H1 (cell line): ENCODE results near the gene SCMH1. TPM values are rescaled to one million over a fixed set of nuclear protein-coding genes. Genes with fewer than 3 reads are reported as not detected.

Experiments used
- CTCF ChIA-PET: fragments of 300-600 bp; sonication (Branson Sonifier 250); formaldehyde crosslinking; loops from one replicate; lab custom pipeline; 2021; ENCODE audit not compliant: partially characterized antibody; lab: Charles Lee
- POLR2A ChIA-PET: fragments of 300-600 bp; sonication (Branson Sonifier 250); formaldehyde crosslinking; loops from one replicate; lab custom pipeline; 2021; ENCODE audit warnings: inconsistent platforms; ENCODE audit not compliant: partially characterized antibody; lab: Charles Lee
- DNase-seq, 2 experiments: peaks; one replicate each; pipeline versions ENCODE4 v3.0.0 to v3.0.0-alpha.2; 2010 to 2022; ENCODE audit warnings: low spot score in 2 of 2, low read depth in 1 of 2, mixed read lengths in 1 of 2
- FAIRE-seq: peaks from 2 replicates; lab custom pipeline; 2011; peaks lifted over from hg19 to GRCh38; lab: Jason Lieb, UNC
- H2AFZ ChIP-seq: 2 replicates; pipeline ENCODE4 v1.8.1; 2012; ENCODE audit warnings: low read length, inconsistent platforms
- H2AK5ac ChIP-seq: 2 replicates; pipeline ENCODE4 v1.6.1; 2013; ENCODE audit warnings: low read depth, low read length
- H2BK120ac ChIP-seq: replicated peaks from 2 replicates; pipeline ENCODE3; 2013; ENCODE audit warnings: low read depth, low read length, inconsistent platforms
- H2BK12ac ChIP-seq: 2 replicates; pipeline ENCODE4 v1.6.1; 2013; ENCODE audit warnings: low read depth, low read length
- H2BK15ac ChIP-seq: 2 replicates; pipeline ENCODE4 v1.6.1; 2013; ENCODE audit warnings: low read length
- H2BK20ac ChIP-seq: 2 replicates; pipeline ENCODE4 v1.6.1; 2013; ENCODE audit warnings: low read length
- H2BK5ac ChIP-seq: 2 replicates; pipeline ENCODE4 v1.6.1; 2013; ENCODE audit warnings: low read depth, low read length
- H3K14ac ChIP-seq: 2 replicates; pipeline ENCODE4 v1.6.1; 2013; ENCODE audit warnings: inconsistent platforms; ENCODE audit not compliant: insufficient read length
- H3K18ac ChIP-seq: 2 replicates; pipeline ENCODE4 v1.6.1; 2013; ENCODE audit warnings: low read length; ENCODE audit errors: extremely low read depth
- H3K23ac ChIP-seq: 2 replicates; pipeline ENCODE4 v1.6.1; 2013; ENCODE audit warnings: inconsistent platforms; ENCODE audit not compliant: insufficient read length
- H3K23me2 ChIP-seq: 2 replicates; pipeline ENCODE4 v1.6.1; 2013; ENCODE audit warnings: low read depth, low read length
- H3K27ac ChIP-seq: 2 replicates; pipeline ENCODE4 v1.6.1; 2011; ENCODE audit warnings: low read depth, low read length, inconsistent platforms
- H3K27me3 ChIP-seq, 4 experiments: replicated peaks in 1 of 4; 1 replicate in 1 of 4; 2 replicates in 3 of 4; pipeline versions ENCODE4 v1.6.1 to v1.8.1; 2011 to 2013; ENCODE audit warnings: low read length in 3 of 4, mild to moderate bottlenecking in 3 of 4, inconsistent platforms in 2 of 4, mixed read lengths in 2 of 4, moderate library complexity in 1 of 4; ENCODE audit not compliant: control insufficient read depth in 3 of 4, insufficient read depth in 3 of 4; ENCODE audit errors: extremely low read depth in 1 of 4
- H3K36me3 ChIP-seq, 4 experiments: 2 replicates each; pipeline versions ENCODE4 v1.6.1 to v1.8.1; 2011 to 2013; ENCODE audit warnings: mild to moderate bottlenecking in 4 of 4, low read length in 3 of 4, moderate library complexity in 2 of 4, control low read depth in 1 of 4, inconsistent platforms in 1 of 4; ENCODE audit not compliant: insufficient read depth in 4 of 4, control insufficient read depth in 2 of 4
- H3K4ac ChIP-seq: replicated peaks from 2 replicates; pipeline ENCODE3; 2013; ENCODE audit warnings: low read length, low read depth, mixed read lengths, inconsistent platforms; ENCODE audit not compliant: insufficient read length
- H3K4me1 ChIP-seq, 4 experiments: replicated peaks in 1 of 4; 1 replicate in 1 of 4; 2 replicates in 3 of 4; pipeline versions ENCODE4 v1.6.1 to v1.8.1; 2011 to 2013; ENCODE audit warnings: low read length in 3 of 4, inconsistent platforms in 2 of 4, mixed read lengths in 1 of 4; ENCODE audit not compliant: insufficient read depth in 4 of 4, control insufficient read depth in 3 of 4
- H3K4me2 ChIP-seq, 2 experiments: 2 replicates each; pipeline versions ENCODE4 v1.6.1 to v1.8.1; 2011 to 2013; ENCODE audit warnings: low read depth in 2 of 2, low read length in 2 of 2, control low read depth in 1 of 2, inconsistent platforms in 1 of 2, mild to moderate bottlenecking in 1 of 2; ENCODE audit not compliant: insufficient read depth in 1 of 2
- H3K4me3 ChIP-seq, 4 experiments: fragments of 200-600, 300-600 bp in 1 of 4; sonication (generic), shearing (Covaris generic), sonication (Bioruptor Twin) in 1 of 4; 2 replicates each; pipeline versions ENCODE4 v1.5.1 to v1.8.1; 2011 to 2016; ENCODE audit warnings: low read length in 4 of 4, low read depth in 3 of 4, control low read depth in 2 of 4, inconsistent platforms in 2 of 4, mild to moderate bottlenecking in 2 of 4, mixed read lengths in 1 of 4, moderate library complexity in 1 of 4; ENCODE audit not compliant: insufficient read depth in 2 of 4; ENCODE audit errors: extremely low read depth in 1 of 4
- H3K56ac ChIP-seq: replicated peaks from 2 replicates; pipeline ENCODE3; 2013; ENCODE audit warnings: low read depth, mild to moderate bottlenecking, mixed read lengths, low read length, inconsistent platforms; ENCODE audit not compliant: insufficient read length
- H3K79me1 ChIP-seq: 2 replicates; pipeline ENCODE4 v1.6.1; 2013; ENCODE audit warnings: low read depth, low read length, control low read depth
- H3K79me2 ChIP-seq, 2 experiments: 2 replicates each; pipeline versions ENCODE4 v1.6.1 to v1.8.1; 2012 to 2013; ENCODE audit warnings: low read length in 2 of 2, mild to moderate bottlenecking in 2 of 2, inconsistent platforms in 1 of 2; ENCODE audit not compliant: insufficient read depth in 2 of 2, control insufficient read depth in 1 of 2
- H3K9ac ChIP-seq, 4 experiments: replicated peaks in 1 of 4; 1 replicate in 1 of 4; 2 replicates in 3 of 4; pipeline versions ENCODE4 v1.6.1 to v1.8.1; 2011 to 2013; ENCODE audit warnings: low read depth in 3 of 4, low read length in 3 of 4, control low read depth in 2 of 4, mild to moderate bottlenecking in 2 of 4, moderate library complexity in 2 of 4, inconsistent platforms in 1 of 4; ENCODE audit errors: extremely low read depth in 1 of 4
- H3K9me3 ChIP-seq, 2 experiments: 2 replicates each; pipeline versions ENCODE4 v1.6.1 to v1.8.1; 2012 to 2013; ENCODE audit warnings: mild to moderate bottlenecking in 2 of 2, moderate library complexity in 2 of 2, control low read depth in 1 of 2, inconsistent platforms in 1 of 2, low read depth in 1 of 2, low read length in 1 of 2, mixed read lengths in 1 of 2; ENCODE audit not compliant: insufficient read depth in 2 of 2
- H4K20me1 ChIP-seq, 2 experiments: replicated peaks in 1 of 2; 2 replicates each; pipeline versions ENCODE3 to v1.8.1; 2011 to 2013; ENCODE audit warnings: inconsistent platforms in 2 of 2, low read length in 2 of 2, mild to moderate bottlenecking in 1 of 2; ENCODE audit not compliant: insufficient read depth in 2 of 2, control insufficient read depth in 1 of 2
- H4K5ac ChIP-seq: 2 replicates; pipeline ENCODE4 v1.6.1; 2013; ENCODE audit warnings: low read length, low read depth, mixed read lengths, inconsistent platforms; ENCODE audit not compliant: insufficient read length
- H4K8ac ChIP-seq: 2 replicates; pipeline ENCODE4 v1.8.0; 2013; ENCODE audit warnings: mild to moderate bottlenecking, moderate library complexity, low read length, inconsistent platforms; ENCODE audit not compliant: insufficient read depth; ENCODE audit errors: extremely low read depth
- H4K91ac ChIP-seq: replicated peaks from 2 replicates; pipeline ENCODE3; 2013; ENCODE audit warnings: low read length, mixed read lengths, inconsistent platforms; ENCODE audit not compliant: insufficient read length
- ATF3 ChIP-seq: IDR thresholded peaks from 2 replicates; pipeline ENCODE4 v1.6.1; 2011; ENCODE audit warnings: low read depth, mild to moderate bottlenecking, low read length; ENCODE audit not compliant: insufficient read depth
- CREB1 ChIP-seq: IDR thresholded peaks from 2 replicates; pipeline ENCODE4 v1.6.1; 2012; ENCODE audit warnings: inconsistent platforms
- EGR1 ChIP-seq: IDR thresholded peaks from 2 replicates; pipeline ENCODE4 v1.6.1; 2011; ENCODE audit warnings: low read depth, low read length, borderline replicate concordance
- SP4 ChIP-seq: IDR thresholded peaks from 2 replicates; pipeline ENCODE4 v1.6.1; 2012; ENCODE audit warnings: low read length, inconsistent platforms
- WGBS, 2 experiments: shearing (Covaris generic) in 1 of 2; methylation state at CpG; one replicate each; pipeline versions ENCODE4 v1.1.6 to v1.1.7; 2013 to 2015; ENCODE audit warnings: low lambda C conversion rate in 2 of 2, mixed read lengths in 2 of 2, inconsistent platforms in 1 of 2, low coverage in 1 of 2, missing lambda C conversion rate in 1 of 2; ENCODE audit not compliant: insufficient replicate concordance in 2 of 2, insufficient coverage in 1 of 2, insufficient read length in 1 of 2; ENCODE audit errors: extremely low coverage in 1 of 2, missing lambda C conversion rate in 1 of 2; 5-methylcytosine and 5-hydroxymethylcytosine counted together
- polyA plus RNA-seq, 7 experiments: library from polyadenylated mRNA; depleted of rRNA in 3 of 7; stranded (reverse) in 5 of 7; unstranded in 2 of 7; fragments of >200 nt in 5 of 7; fragments of 200-250 nt in 2 of 7; gene quantifications; 1 replicate in 5 of 7; 2 replicates in 1 of 7; 4 replicates in 1 of 7; pipeline versions ENCODE4 v1.2.1 to v1.2.3, GENCODE V29; 2011 to 2013; ENCODE audit warnings: missing spikeins in 2 of 7, mixed read lengths in 2 of 7
- total RNA-seq: library from RNA; stranded (reverse); fragmentation: NEBNext Ultra II Directional; extraction: Animal tissue kit (Norgen Biotek cat#: 25700); gene quantifications from 2 replicates; pipeline ENCODE4 v1.2.1, GENCODE V29; 2021

The SCMH1 gene
- total and polyA plus RNA-seq, 2 of the 8 experiments (the other 6 are each of a cell fraction or from before 2014, with no cell fraction given): 16.6 to 30.7 TPM

GRCh38 chr1:41003127-41003639 is 238.9 kb downstream of the SCMH1 start:
- ChIA-PET CTCF (interaction anchor here (1.0 to 1.7 kb wide), 9 partner anchors 10 to 374 kb away, joined by 3 to 5 read pairs (median 4); partner anchors contain the start of gene CTPS1), POLR2A (interaction anchor here (1.4 to 4.6 kb wide), 5 partner anchors 13 to 23 kb away, joined by 4 to 17 read pairs (median 10); partner anchors contain the start of genes CTPS1 and SLFNL1)
- Histone ChIP-seq H3K4me1 (no peaks in the 10 kb centered on the region), H3K79me1 (peaks cover 5% of the 10 kb centered on the region; the same call in 1 of the 2 replicates), H3K23ac (no peak overlapping the region), H2BK120ac (no peak overlapping the region), H3K27ac (no peak overlapping the region), H3K56ac (no peak overlapping the region), H2BK12ac (no peak overlapping the region), H2BK5ac (no peak overlapping the region), H4K5ac (no peak overlapping the region), H3K23me2 (no peaks in the 10 kb centered on the region), H3K9me3 (no peaks in the 10 kb centered on the region), H3K18ac (no peak overlapping the region), H2BK20ac (no peak overlapping the region), H3K36me3 (peaks cover 50 to 96% (median 88%) of the 10 kb centered on the region in 4 experiments), H2AK5ac (no peak overlapping the region), H3K4me2 (no peak overlapping the region), H3K14ac (no peak overlapping the region)
- TF ChIP-seq EGR1 (no peak), SP4 (no peak), CREB1 (no peak), ATF3 (no peak)
- TF ChIP-seq, all 59 proteins: peak for 0
- Histone ChIP-seq H2AFZ (no peak overlapping the region), H3K79me2 (no peaks in the 10 kb centered on the region), H2BK15ac (no peak overlapping the region), H4K91ac (no peak overlapping the region), H4K8ac (no peak overlapping the region), H3K27me3 (no peaks in the 10 kb centered on the region), H3K4me3 (no peak overlapping the region), H4K20me1 (peaks cover 0 to 14% of the 10 kb centered on the region in 2 experiments), H3K4ac (no peak overlapping the region), H3K9ac (no peak overlapping the region)
- DNase-seq (no peak), FAIRE-seq (no peak)
- 93% methylated on average over 9 of the region's 9 CpGs; no CpG with 5 or more reads in 1 of the 2 experiments for WGBS, 2 experiments
